Erythroblast (primary cell): ENCODE data around the gene PSMB11.
A peak's percentile ranks its signal among the peaks of the same experiment; 100 is the strongest.
"Not testable (repeated sequence)": the region's sequence is repeated elsewhere in the genome, so short reads cannot be mapped to it uniquely, and the experiment has no call there.

ENCODE experiments used
- DNase-seq, 2 experiments: peaks; one replicate each; lab custom pipeline; 2025; lab: John Stamatoyannopoulos, UW
- GATA1 ChIP-seq: IDR thresholded peaks from 2 replicates; pipeline ENCODE4 v1.6.1; 2011; ENCODE audit warnings: low read depth, mild to moderate bottlenecking, control low read depth, low read length, moderate library complexity
- POLR2A ChIP-seq: IDR thresholded peaks from 2 replicates; pipeline ENCODE4 v1.6.1; 2011; ENCODE audit warnings: mild to moderate bottlenecking, low read length

Gene PSMB11

GRCh38 chr14:23042162-23042965 is at the start of gene PSMB11:
Gene PSMB11 (plus strand): TSS chr14:23042212. CDS start chr14:23042226, 14 bp downstream.
- TF ChIP-seq GATA1: no peak
- TF ChIP-seq POLR2A: no peak
- no peak for DNase-seq

GRCh38 chr14:22993517-22993916 is 48.5 kb upstream of the PSMB11 start:
- no peak for DNase-seq
- no peak for TF ChIP-seq POLR2A
- TF ChIP-seq GATA1: no peak

GRCh38 chr14:22994762-22995275 is 47.2 kb upstream of the PSMB11 start:
- DNase-seq: peak; percentile 53 to 60
- TF ChIP-seq GATA1 (no peak), POLR2A (no peak)

- TF ChIP-seq GATA1 (no peak), POLR2A (no peak)
Measured at GRCh38 chr14:22995889-22996625, 46.0 kb upstream of the PSMB11 start.

GRCh38 chr14:22996768-22997654 is 45.0 kb upstream of the PSMB11 start:
- no peak for TF ChIP-seq GATA1
- TF ChIP-seq POLR2A: no peak
- no peak for DNase-seq

More at GRCh38 chr14:22995889-22996625, 46.0 kb upstream of the PSMB11 start:
- DNase-seq: no peak

GRCh38 chr14:22997676-22998323 is 44.2 kb upstream of the PSMB11 start:
- no peak for TF ChIP-seq POLR2A

GRCh38 chr14:22998329-22999012 is 43.5 kb upstream of the PSMB11 start:
- DNase-seq: peak; percentile 43 to 45

More at GRCh38 chr14:22997676-22998323, 44.2 kb upstream of the PSMB11 start:
- no peak for DNase-seq

GRCh38 chr14:23000860-23001259 is 41.2 kb upstream of the PSMB11 start:
- DNase-seq: no peak
- no peak for TF ChIP-seq POLR2A
- TF ChIP-seq GATA1: no peak

More at GRCh38 chr14:22998329-22999012, 43.5 kb upstream of the PSMB11 start:
- TF ChIP-seq POLR2A (no peak), GATA1 (no peak)

GRCh38 chr14:23002592-23002991 is 39.4 kb upstream of the PSMB11 start:
- DNase-seq: no peak
- TF ChIP-seq GATA1 (no peak), POLR2A (no peak)

GRCh38 chr14:23004274-23004673 is 37.7 kb upstream of the PSMB11 start:
- DNase-seq: not testable (repeated sequence)

- TF ChIP-seq POLR2A: peak; percentile 8
- no peak for TF ChIP-seq GATA1
- DNase-seq: peak in 1 of 2 experiments; percentile 43
Measured at GRCh38 chr14:23005451-23006187, 36.4 kb upstream of the PSMB11 start.

GRCh38 chr14:23006188-23006534 is 35.9 kb upstream of the PSMB11 start:
- TF ChIP-seq GATA1 (no peak), POLR2A (no peak)
- DNase-seq: peak; percentile 39 to 60
